ENCODE results near the gene IL1RAP. TPM values are rescaled to one million over a fixed set of nuclear protein-coding genes. Genes with fewer than 3 reads are reported as not detected.

IL1RAP gene
- total RNA-seq, 2 experiments from 2014 or later, result 2.1 to 5.6 TPM

- no peaks in the 10 kb centered on the region for H3K9me3 ChIP-seq (ENCODE audit: low read length)
- no peaks in the 10 kb centered on the region for H3K9me2 ChIP-seq (ENCODE audit: insufficient read depth, low read length)
- BruUV-seq (replicated peaks), result no TSS peak
- no peaks in the 10 kb centered on the region for H3K36me3 ChIP-seq (ENCODE audit: insufficient read depth, low read length)
- no peak for DNase-seq (ENCODE audit: low spot score)
- intact Hi-C loops (cut with micrococcal nuclease; ENCODE audit: unreplicated experiment), result no loop called here
- no peaks in the 10 kb centered on the region for H3K79me2 ChIP-seq (ENCODE audit: insufficient read depth, low read depth, low read length)
- H2AFZ ChIP-seq (ENCODE audit: low read length), result no peak overlapping the region
- ChIA-PET CTCF (ENCODE audit: unreplicated experiment) (no interaction called here), POLR2A (no interaction called here)
- no peak overlapping the region for H3K4me3 ChIP-seq (ENCODE audit: low read depth, low read length, poor library complexity, severe bottlenecking)
- H3K4me2 ChIP-seq (ENCODE audit: low read length), result no peak overlapping the region
- H4K20me1 ChIP-seq (ENCODE audit: insufficient read depth, low read length), result no peaks in the 10 kb centered on the region
- H3K4me1 ChIP-seq (ENCODE audit: insufficient read depth, low read length, poor library complexity, severe bottlenecking), result no peaks in the 10 kb centered on the region
- TF ChIP-seq CTCF (conservative IDR thresholded peaks at IDR 0.05; ENCODE audit: low read length), result no peak
- no peak for TF ChIP-seq EZH2phosphoT487 (IDR thresholded peaks at IDR 0.05; ENCODE audit: borderline replicate concordance, low read depth, low read length)
- H3K27ac ChIP-seq (ENCODE audit: low read depth, low read length, poor library complexity, severe bottlenecking), result no peak overlapping the region
These were observed 24.4 kb downstream of the IL1RAP start for GRCh38 chr3:190538288-190538687.

- no peak overlapping the region for H2AFZ ChIP-seq (ENCODE audit: low read length)
- H3K4me1 ChIP-seq (ENCODE audit: insufficient read depth, low read length, poor library complexity, severe bottlenecking), result no peaks in the 10 kb centered on the region
- intact Hi-C loops (cut with micrococcal nuclease; ENCODE audit: unreplicated experiment), result no loop called here
- no TSS peak for BruUV-seq (replicated peaks)
- no peaks in the 10 kb centered on the region for H3K9me2 ChIP-seq (ENCODE audit: insufficient read depth, low read length)
- ChIA-PET POLR2A (no interaction called here), CTCF (ENCODE audit: unreplicated experiment) (no interaction called here)
- H3K36me3 ChIP-seq (ENCODE audit: insufficient read depth, low read length), result no peaks in the 10 kb centered on the region
- no peak overlapping the region for H3K4me3 ChIP-seq (ENCODE audit: low read depth, low read length, poor library complexity, severe bottlenecking)
- no peak overlapping the region for H3K4me2 ChIP-seq (ENCODE audit: low read length)
- TF ChIP-seq EZH2phosphoT487 (IDR thresholded peaks at IDR 0.05; ENCODE audit: borderline replicate concordance, low read depth, low read length) (no peak), CTCF (conservative IDR thresholded peaks at IDR 0.05; ENCODE audit: low read length) (no peak)
- H3K9me3 ChIP-seq (ENCODE audit: low read length), result no peaks in the 10 kb centered on the region
- no peak for DNase-seq (ENCODE audit: low spot score)
- H3K79me2 ChIP-seq (ENCODE audit: insufficient read depth, low read depth, low read length), result no peaks in the 10 kb centered on the region
- no peak overlapping the region for H3K27ac ChIP-seq (ENCODE audit: low read depth, low read length, poor library complexity, severe bottlenecking)
- H4K20me1 ChIP-seq (ENCODE audit: insufficient read depth, low read length), result no peaks in the 10 kb centered on the region
These were observed 25.6 kb downstream of the IL1RAP start for GRCh38 chr3:190539526-190539925.

- intact Hi-C loops (cut with micrococcal nuclease; ENCODE audit: unreplicated experiment), result no loop called here
- ChIA-PET CTCF (ENCODE audit: unreplicated experiment) (no interaction called here), POLR2A (no interaction called here)
- no peaks in the 10 kb centered on the region for H3K79me2 ChIP-seq (ENCODE audit: insufficient read depth, low read depth, low read length)
- H2AFZ ChIP-seq (ENCODE audit: low read length), result no peak overlapping the region
- H3K4me3 ChIP-seq (ENCODE audit: low read depth, low read length, poor library complexity, severe bottlenecking), result no peak overlapping the region
- no peaks in the 10 kb centered on the region for H3K4me1 ChIP-seq (ENCODE audit: insufficient read depth, low read length, poor library complexity, severe bottlenecking)
- TF ChIP-seq CTCF (conservative IDR thresholded peaks at IDR 0.05; ENCODE audit: low read length), result no peak
- TF ChIP-seq EZH2phosphoT487 (IDR thresholded peaks at IDR 0.05; ENCODE audit: borderline replicate concordance, low read depth, low read length), result no peak
- H4K20me1 ChIP-seq (ENCODE audit: insufficient read depth, low read length), result no peaks in the 10 kb centered on the region
- no peak overlapping the region for H3K27ac ChIP-seq (ENCODE audit: low read depth, low read length, poor library complexity, severe bottlenecking)
- no peaks in the 10 kb centered on the region for H3K36me3 ChIP-seq (ENCODE audit: insufficient read depth, low read length)
- no peaks in the 10 kb centered on the region for H3K9me3 ChIP-seq (ENCODE audit: low read length)
- no TSS peak for BruUV-seq (replicated peaks)
- no peaks in the 10 kb centered on the region for H3K9me2 ChIP-seq (ENCODE audit: insufficient read depth, low read length)
- no peak overlapping the region for H3K4me2 ChIP-seq (ENCODE audit: low read length)
- DNase-seq (ENCODE audit: low spot score), result no peak
These were observed 27.1 kb downstream of the IL1RAP start for GRCh38 chr3:190541008-190541407.
